ENCODE measurements around the gene MSI2. TPM values are rescaled to one million over a fixed set of nuclear protein-coding genes. Genes with fewer than 3 reads are reported as not detected.

MSI2 gene
- total RNA-seq, 4 donors from 2014 or later = 9.9 to 18.5 (median 13.8) TPM

DNA sequence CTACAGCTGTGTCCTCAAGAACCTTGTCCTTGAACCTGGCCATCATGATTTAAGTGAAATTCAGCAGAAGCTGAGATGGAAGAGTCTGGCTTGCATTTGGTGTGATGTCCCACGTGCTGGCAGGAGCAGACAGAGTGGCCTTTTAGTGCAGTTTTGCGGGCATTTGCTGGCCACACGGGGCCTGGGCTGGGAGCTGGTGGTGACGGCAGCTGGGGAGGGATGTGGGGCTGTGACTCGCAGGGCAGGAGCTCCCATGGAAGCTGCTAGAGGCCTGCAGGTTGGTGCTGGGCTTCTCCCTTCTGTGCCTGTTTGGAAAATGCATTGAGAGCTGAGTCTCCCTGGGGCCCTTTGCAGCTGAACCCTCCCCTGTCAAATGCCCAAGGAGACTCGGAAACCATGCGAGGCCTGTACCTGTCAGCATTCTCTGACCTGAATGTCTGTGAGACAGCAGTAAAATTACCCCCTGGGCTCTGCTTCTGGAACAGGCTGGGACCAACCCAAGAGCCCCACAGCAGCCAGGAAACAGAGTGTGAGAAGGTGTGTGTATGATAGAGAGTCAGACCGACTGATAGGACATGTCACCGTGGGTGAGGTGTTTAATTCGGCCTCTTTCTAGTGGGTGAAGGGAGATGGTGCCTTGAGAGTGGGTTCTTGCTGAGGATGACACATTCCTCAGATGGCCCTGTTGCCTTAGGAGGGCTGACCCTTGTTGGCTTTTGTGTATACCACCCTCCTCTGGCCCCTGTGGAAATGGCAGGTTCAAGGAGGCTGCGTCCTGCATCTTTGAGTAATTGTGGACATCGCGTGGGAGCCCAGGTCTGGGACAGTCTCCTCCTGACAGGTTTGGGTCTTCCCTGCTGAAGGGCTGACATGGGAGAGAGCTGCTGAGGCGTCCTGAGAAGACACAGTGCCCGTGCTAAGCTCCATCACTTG lies 145.5 kb downstream of the MSI2 start:
- H3K4me3 ChIP-seq (ENCODE audit: low read depth, poor library complexity, severe bottlenecking) = no peak overlapping the region
- 89 to 91% methylated on average over 15 of the region's 15 CpGs for WGBS, 2 donors
- intact Hi-C loops (cut with DNase I; ENCODE audit: low total_unique reads) = no loop called here
- DNase-seq (ENCODE audit: low spot score in 2 of 2) = no peak
- TF ChIP-seq, protein P1, sequence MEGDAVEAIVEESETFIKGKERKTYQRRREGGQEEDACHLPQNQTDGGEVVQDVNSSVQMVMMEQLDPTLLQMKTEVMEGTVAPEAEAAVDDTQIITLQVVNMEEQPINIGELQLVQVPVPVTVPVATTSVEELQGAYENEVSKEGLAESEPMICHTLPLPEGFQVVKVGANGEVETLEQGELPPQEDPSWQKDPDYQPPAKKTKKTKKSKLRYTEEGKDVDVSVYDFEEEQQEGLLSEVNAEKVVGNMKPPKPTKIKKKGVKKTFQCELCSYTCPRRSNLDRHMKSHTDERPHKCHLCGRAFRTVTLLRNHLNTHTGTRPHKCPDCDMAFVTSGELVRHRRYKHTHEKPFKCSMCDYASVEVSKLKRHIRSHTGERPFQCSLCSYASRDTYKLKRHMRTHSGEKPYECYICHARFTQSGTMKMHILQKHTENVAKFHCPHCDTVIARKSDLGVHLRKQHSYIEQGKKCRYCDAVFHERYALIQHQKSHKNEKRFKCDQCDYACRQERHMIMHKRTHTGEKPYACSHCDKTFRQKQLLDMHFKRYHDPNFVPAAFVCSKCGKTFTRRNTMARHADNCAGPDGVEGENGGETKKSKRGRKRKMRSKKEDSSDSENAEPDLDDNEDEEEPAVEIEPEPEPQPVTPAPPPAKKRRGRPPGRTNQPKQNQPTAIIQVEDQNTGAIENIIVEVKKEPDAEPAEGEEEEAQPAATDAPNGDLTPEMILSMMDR (IDR thresholded peaks at IDR 0.05) = no peak
- TF ChIP-seq POLR2A (IDR thresholded peaks at IDR 0.05) = no peak

DNA sequence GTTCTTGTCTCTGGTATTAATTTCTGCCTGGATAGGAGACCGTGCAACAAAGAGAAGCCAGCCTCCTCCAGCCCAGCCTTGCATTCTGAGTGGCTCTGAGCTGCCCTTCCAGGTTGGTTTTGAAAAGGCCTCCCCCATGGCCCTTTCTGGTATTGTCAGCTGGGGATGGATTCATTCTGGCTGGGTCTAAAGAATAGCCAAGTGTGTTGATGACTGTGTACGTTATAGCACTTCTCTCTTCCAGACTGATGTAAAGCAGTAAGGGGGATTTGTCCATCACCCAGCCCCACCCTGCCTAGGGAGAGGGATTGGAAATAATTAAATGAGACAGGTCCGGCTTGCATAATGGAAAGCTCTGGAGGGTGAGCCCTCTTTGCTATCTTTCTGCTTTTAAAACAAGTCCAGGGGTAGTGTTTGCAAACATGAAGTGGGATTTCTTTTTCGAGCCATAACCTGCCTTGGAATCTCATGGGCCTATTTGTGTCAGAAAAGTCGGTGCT lies 146.4 kb downstream of the MSI2 start:
- TF ChIP-seq, protein P1 (IDR thresholded peaks at IDR 0.05) = no peak
- TF ChIP-seq POLR2A (IDR thresholded peaks at IDR 0.05) = no peak
- intact Hi-C loops (cut with DNase I; ENCODE audit: low total_unique reads) = no loop called here
- 77 to 79% methylated on average over 5 of the region's 5 CpGs for WGBS, 2 donors
- DNase-seq (ENCODE audit: low spot score in 2 of 2) = no peak
- no peak overlapping the region for H3K4me3 ChIP-seq (ENCODE audit: low read depth, poor library complexity, severe bottlenecking)

DNA sequence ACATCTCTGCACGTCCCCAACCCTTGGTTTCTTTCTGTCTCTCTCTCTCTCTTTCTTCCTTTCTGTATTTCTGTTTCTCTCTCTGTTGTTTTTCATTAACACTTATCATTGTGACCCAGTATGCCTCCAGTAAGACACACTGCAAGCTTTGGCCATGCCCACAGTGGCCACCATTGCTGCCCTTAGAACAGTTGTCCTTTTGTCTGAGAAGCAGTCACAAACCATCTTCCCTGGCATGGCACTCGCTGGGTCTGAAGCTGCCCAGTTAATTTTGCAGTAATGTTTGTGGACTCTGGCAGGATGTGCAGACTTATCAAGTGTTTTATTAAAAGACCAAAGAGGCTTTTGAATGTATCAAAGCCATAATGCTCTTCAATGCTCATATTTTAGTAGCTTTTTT lies 146.9 kb downstream of the MSI2 start:
- TF ChIP-seq, protein P1 (IDR thresholded peaks at IDR 0.05) = no peak
- no peak for TF ChIP-seq POLR2A (IDR thresholded peaks at IDR 0.05)
- no peak overlapping the region for H3K4me3 ChIP-seq (ENCODE audit: low read depth, poor library complexity, severe bottlenecking)
- DNase-seq (ENCODE audit: low spot score in 2 of 2) = no peak
- 71 to 83% methylated on average over 2 of the region's 2 CpGs for WGBS, 2 donors
- intact Hi-C loops (cut with DNase I; ENCODE audit: low total_unique reads) = no loop called here

DNA sequence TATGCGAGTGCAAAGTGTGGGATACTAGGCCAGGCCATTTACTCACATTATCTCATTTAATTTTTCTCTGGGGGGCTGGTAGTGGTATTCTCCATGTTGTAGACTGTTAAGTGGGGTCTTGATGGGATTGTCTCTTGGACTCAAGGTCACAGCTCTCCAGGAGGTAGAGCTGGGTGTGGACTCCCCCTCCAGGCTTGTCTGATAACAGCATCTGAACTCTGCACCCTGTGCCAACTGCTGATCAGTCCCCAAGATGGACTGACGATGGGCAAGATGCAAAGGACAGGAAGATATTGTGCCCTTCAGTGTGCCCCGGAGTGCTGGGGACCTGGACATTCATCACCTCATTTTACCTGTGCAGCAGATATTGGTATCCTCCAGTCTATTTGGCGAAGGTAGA lies 147.8 kb downstream of the MSI2 start:
- H3K4me3 ChIP-seq (ENCODE audit: low read depth, poor library complexity, severe bottlenecking) = no peak overlapping the region
- intact Hi-C loops (cut with DNase I; ENCODE audit: low total_unique reads) = no loop called here
- no peak for DNase-seq (ENCODE audit: low spot score in 2 of 2)
- TF ChIP-seq, protein P1 (IDR thresholded peaks at IDR 0.05) = no peak
- TF ChIP-seq POLR2A (IDR thresholded peaks at IDR 0.05) = no peak
- WGBS, 2 donors = 87 to 99% methylated on average over 4 of the region's 4 CpGs

DNA sequence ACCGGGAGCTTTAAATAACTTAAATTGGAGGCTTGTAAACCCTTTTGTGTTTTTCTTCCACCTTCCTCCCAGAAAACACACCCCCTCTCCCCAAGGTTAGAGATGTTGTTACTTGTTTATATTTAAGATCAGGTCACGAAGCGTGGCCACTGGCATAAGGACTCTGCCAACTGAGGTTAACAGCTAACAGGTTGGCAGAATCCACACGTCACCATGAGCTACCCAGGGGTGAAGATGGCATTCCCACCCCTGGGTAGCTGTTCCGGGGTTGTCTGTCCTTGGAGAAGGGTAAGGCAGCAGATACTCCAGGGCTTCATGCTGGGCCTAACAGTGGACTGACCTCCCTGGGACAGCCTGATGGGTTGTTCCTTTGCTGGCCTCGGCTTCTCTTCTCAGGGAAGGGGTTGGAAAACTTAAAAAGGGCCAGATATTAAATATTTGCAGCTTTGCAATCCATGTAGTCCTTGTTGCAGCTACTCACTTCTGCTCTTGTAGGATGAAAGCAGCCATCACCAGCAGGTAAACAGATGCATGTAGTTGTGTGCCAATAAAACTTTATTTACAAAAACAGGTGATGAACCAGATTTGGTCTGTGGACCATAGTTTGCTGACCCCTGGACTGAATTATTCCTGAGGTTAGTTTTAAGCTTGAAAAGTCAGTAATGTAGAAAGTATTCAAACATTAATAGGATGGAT lies 148.6 kb downstream of the MSI2 start:
- TF ChIP-seq, protein P1 (IDR thresholded peaks at IDR 0.05) = no peak
- TF ChIP-seq POLR2A (IDR thresholded peaks at IDR 0.05) = no peak
- intact Hi-C loops (cut with DNase I; ENCODE audit: low total_unique reads) = no loop called here

More for the DNA sequence above, 148.6 kb downstream of the MSI2 start:
- 89 to 94% methylated on average over 6 of the region's 6 CpGs for WGBS, 2 donors
- no peak overlapping the region for H3K4me3 ChIP-seq (ENCODE audit: low read depth, poor library complexity, severe bottlenecking)
- no peak for DNase-seq (ENCODE audit: low spot score in 2 of 2)
